ENCODE measurements around the gene KIAA2012.

Gene KIAA2012

DNA sequence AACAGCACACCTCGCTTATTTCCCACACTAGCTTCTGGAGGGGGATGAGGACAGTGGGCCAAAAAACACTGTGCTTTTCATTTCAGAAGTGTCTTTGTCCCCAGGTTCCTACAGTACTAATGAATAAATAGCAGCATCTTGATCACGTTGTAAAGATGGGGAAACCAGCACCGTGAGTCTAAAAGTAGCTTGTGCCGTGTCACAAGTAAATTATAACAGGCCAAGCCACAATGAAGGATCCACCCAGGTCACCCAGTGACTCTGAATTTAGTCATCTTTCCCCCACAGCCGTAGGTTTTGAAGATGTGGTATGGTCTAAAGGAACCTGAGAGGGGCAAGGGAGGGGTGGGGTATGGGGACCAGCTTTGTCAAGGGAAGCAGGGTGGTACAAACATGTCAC, 30.6 kb upstream of the KIAA2012 start:
- DNase-seq (ENCODE audit: low read depth in 3 of 3, low spot score in 1 of 3): no peak

DNA sequence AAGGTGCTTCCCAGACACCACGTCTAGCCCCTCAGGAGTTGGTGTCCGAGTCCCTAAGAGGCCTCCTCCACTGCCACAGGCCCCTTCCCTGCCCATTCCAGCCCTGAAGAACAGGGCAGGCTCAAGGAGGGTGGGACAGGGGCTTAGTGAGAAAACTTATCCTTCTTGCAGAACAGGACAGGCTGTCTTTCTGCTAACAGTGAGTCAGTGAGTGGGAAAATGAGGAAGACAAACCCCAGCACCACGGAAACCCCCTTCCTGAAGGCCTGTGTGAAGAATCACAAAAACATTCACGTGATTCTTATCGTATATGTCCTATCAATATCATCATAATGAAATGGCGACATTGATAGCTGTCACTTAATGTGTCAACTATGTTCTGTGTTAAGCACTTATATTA, 29.6 kb upstream of the KIAA2012 start:
- no peak for DNase-seq (ENCODE audit: low read depth in 3 of 3, low spot score in 1 of 3)

- DNase-seq (ENCODE audit: low read depth in 3 of 3, low spot score in 1 of 3): no peak
Measured at GRCh38 chr2:202044777-202045176, 28.3 kb upstream of the KIAA2012 start.

GRCh38 chr2:202046572-202046971, 26.5 kb upstream of the KIAA2012 start:
- DNase-seq (ENCODE audit: low read depth in 3 of 3, low spot score in 1 of 3): no peak

GRCh38 chr2:202049092-202049728, 23.8 kb upstream of the KIAA2012 start:
- DNase-seq (ENCODE audit: low read depth in 3 of 3, low spot score in 1 of 3): no peak

GRCh38 chr2:202049840-202050239, 23.2 kb upstream of the KIAA2012 start:
- no peak for DNase-seq (ENCODE audit: low read depth in 3 of 3, low spot score in 1 of 3)

GRCh38 chr2:202050652-202051051, 22.4 kb upstream of the KIAA2012 start:
- no peak for DNase-seq (ENCODE audit: low read depth in 3 of 3, low spot score in 1 of 3)

- DNase-seq (ENCODE audit: low read depth in 3 of 3, low spot score in 1 of 3): no peak
Measured at GRCh38 chr2:202051499-202052161, 21.4 kb upstream of the KIAA2012 start.

DNA sequence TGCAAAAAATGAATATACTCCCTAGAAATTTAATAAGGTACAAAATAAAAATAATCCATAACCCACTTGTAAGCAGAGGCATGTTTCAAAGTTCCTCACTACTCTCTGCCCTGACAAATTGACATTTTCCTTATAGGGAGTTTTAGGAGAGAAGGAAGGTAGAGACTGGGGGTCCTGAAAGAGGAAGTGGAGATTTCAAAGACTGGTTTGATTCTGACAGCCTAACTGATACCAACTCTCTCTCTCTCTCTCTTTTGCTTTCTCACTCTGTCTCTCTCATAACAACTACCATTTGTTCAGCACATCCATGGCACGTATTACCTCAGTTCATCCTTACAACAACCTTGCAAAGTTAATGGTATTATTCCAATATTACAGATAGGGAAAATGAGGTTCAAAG, 20.8 kb upstream of the KIAA2012 start:
- DNase-seq (ENCODE audit: low read depth in 3 of 3, low spot score in 1 of 3): no peak

GRCh38 chr2:202054679-202055078, 18.4 kb upstream of the KIAA2012 start:
- DNase-seq (ENCODE audit: low read depth in 3 of 3, low spot score in 1 of 3): no peak

- DNase-seq (ENCODE audit: low read depth in 3 of 3, low spot score in 1 of 3): no peak
Measured at GRCh38 chr2:202056611-202057010, 16.4 kb upstream of the KIAA2012 start.

DNA sequence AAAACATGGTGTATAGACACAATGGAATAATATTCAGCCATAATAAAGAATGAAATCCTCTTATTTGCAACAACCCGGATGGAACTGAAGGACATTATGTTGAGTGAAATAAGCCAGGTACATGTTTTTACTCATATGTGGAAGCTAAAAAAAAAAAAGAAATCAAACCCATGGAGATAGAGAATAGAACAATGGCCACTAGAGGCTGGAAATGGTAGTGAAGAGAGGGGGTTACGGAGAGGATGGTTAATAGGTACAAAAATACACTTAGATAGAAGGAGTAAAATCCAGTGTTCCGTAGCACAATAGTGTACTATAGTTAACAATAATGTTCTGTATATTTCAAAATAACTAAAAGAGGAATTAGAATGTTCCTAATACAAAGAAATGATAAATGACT, 12.8 kb upstream of the KIAA2012 start:
- no peak for DNase-seq (ENCODE audit: low read depth in 3 of 3, low spot score in 1 of 3)

DNA sequence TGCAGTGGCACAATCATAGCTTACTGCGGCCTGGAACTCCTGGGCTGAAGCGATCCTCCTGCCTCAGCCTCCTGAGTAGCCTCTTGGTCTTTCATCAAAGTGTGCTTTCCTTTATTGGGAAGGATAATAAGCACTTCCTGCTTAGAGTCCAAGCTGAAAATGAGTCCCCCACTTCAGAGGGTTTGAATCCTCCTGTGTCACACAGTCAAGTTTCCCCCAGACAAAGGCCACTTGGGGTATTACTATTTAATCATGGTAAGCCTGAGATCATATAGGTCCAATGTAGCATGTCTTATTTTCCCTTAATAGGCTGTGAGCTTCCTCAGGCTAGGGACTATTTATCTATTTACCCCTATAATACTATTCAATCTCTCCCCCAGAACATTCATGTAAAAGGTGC, 11.4 kb upstream of the KIAA2012 start:
- no peak for DNase-seq (ENCODE audit: low read depth in 3 of 3, low spot score in 1 of 3)

DNA sequence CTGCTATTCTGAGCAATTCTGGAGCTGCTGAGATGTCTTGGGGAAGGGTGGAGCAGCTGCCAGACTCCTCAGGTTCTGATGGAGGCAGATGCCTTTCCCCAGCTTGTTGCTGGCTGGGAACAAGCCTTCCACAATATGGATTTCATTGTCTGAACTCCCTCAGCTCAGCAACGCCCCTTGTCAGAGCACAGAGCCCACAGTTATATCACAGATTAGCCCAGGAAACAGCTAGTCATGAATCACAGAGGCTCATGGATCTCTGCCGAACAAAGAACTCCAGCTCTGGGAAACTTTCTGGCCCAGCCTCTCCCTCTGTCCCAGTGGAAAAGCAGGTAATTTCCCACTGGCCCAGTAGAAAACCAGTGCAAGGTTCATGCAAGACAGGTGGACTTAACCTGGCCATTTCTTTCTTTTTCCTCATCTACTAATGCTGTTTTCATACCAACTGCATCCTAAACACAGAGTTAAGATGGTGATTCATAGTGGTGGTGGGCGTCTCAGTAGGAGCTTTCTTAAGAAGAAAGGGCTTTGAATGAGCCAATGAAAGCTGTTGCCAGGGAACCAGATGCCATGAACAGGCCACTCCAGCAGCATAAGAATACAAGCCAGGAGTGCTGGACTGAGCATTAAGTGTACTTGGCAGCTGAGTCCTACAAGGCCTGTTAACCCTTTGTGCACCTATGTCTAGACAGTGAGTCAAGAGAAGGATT, 8.7 kb upstream of the KIAA2012 start:
- DNase-seq (ENCODE audit: low read depth in 3 of 3, low spot score in 1 of 3): no peak

DNA sequence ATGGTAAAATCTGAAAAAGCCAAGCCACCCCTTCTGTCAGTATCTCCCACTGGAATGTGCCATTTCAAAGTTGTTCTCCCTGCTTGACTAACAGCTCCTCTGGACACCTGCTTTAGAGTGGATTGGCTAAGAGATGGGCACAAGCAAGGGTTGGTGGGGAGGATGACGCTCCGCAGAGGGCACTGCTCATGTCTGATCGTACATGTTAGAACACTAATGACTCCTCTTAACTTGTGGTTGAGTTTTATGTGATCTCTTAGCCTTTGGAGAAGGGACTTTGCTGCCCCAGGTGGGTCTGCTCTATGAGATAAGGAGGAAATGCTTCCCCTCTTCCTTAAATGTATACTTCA, 8.2 kb upstream of the KIAA2012 start:
- no peak for DNase-seq (ENCODE audit: low read depth in 3 of 3, low spot score in 1 of 3)

DNA sequence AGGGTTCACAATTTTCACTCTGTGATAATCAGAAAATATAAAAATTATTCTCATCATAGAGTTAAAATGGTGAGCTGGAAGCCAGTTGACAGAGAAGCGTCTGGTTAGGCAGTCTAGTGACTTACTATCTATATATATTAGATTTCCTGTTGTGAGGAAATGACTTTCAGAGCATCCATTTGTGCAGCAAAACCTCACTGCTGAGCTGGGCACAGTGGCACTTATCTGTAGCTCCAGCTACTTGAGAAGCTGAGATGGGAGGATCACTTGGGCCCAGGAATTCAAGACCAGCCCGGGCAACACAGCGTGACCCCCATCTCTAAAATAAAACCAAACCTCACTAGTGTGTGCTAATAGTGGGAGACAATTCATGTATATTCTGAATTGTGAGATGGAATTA, 7.2 kb upstream of the KIAA2012 start:
- no peak for DNase-seq (ENCODE audit: low read depth in 3 of 3, low spot score in 1 of 3)

DNA sequence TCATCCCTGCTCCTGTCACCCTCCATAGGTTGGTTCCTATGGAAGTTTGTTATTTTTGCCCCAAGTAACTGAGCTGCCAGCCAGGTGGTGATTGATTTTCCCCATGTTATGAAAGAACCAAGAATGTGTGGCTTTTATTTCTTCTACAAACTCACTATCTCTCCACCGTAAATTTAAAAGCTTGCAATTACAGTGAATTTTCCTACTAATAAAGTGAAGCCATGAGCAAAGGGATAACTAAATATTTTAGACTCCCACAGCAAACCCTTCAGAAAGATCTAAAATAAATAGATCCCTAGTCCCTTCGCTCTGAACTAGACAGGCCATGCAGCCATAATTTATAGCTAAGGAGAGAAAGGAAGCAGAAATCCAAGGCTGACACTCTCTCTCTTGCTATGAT, 6.2 kb upstream of the KIAA2012 start:
- no peak for DNase-seq (ENCODE audit: low read depth in 3 of 3, low spot score in 1 of 3)

DNA sequence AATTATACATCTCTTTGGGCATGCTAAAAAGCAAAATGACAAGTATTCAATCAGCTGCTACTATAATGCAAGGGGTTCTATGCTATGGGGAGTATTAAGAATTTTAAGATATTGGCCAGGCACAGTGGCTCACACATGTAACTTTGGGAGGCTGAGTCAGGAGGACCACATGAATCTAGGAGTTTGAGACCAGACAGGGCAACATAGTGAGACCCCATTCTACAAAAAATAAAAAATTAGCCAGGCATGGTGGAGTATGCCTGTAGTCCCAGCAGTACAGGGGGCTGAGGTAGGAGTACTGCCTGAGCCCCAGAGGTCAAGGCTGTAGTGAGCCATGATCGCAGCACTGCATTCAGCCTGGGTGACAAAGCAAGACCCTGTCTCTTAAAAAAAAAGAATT, 5.5 kb upstream of the KIAA2012 start:
- DNase-seq (ENCODE audit: low read depth in 3 of 3, low spot score in 1 of 3): no peak

DNA sequence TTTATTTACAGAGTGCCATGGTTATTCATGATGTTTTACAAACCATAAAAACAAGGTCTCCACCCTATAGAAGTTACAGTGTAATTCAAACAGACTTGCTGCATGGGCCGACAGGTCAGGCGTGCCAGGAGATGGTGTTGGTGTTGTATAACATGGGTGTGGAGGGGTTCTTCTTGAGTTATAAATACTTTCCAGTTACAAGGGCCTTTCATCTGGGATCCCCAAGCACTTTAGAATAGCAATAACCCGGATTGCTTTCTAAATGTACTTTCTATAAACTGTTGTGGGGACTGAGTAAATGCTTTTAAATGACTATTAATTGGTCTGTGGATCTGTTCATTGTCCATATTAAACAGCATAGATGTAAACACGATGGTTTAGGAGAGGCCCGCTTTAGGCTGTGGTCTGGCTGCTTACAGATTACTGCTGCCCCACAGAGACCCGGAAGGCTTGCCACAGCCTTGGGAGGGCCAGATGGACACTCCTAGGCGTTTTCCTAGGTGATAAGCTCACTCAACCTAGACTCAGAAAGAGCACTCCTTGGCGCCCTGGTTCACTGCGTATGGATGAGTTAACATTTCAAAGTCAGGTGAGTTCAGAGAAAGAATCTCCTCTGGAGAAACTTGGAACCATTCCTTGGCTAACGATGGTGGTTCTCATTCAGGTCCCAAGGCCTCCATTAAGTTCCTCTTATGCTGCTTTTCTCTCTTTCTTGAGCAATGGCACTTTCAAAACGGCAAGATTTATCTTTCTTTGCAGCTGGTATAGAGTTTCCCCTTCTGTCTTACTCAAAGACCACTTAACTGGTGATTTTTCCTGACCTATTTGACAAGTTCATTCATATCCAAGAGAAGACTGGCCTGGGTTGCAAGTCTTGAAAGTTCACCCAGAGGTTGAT, 3.6 kb upstream of the KIAA2012 start:
- no peak for DNase-seq (ENCODE audit: low read depth in 3 of 3, low spot score in 1 of 3)

GRCh38 chr2:202071107-202071506, 1.9 kb upstream of the KIAA2012 start:
- no peak for DNase-seq (ENCODE audit: low read depth in 3 of 3, low spot score in 1 of 3)

DNA sequence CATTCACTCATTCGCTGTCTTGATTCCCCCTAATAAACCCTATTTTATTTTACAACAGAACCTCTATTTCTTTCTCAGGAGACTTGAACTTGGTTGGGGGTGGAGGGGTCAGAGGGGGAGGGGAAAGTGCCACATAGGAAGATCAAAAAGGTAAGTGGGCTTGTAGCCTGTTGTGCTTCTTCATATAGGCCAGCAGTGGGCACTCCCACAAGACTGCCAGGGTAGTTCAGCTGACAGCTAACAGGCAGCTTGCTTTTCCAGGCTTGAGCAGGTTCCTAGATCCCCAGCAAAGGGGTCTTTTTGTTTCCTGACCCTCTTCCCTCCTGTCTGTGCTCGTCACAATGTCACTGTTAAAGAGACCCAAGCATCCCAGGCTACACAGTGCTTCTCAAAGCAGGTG, 829 bp upstream of the KIAA2012 start:
- no peak for DNase-seq (ENCODE audit: low read depth in 3 of 3, low spot score in 1 of 3)

GRCh38 chr2:202074324-202074723, 1.3 kb downstream of the KIAA2012 start:
- no peak for DNase-seq (ENCODE audit: low read depth in 3 of 3, low spot score in 1 of 3)

All from stimulated activated CD4-positive, alpha-beta T cell treated with anti-CD3 and anti-CD28 coated beads, TNF-alpha, amount 100 ng/mL, for 1 hour (primary cell).